Left forelimb (tissue), 1 donor: ENCODE results near the gene PRRT2.
"Not testable (repeated sequence)": the region's sequence is repeated elsewhere in the genome, so short reads cannot be mapped to it uniquely, and the experiment has no call there.

ENCODE experiments used
- DNase-seq: peaks from one replicate; pipeline ENCODE4 v3.0.0-alpha.2; 2018; ENCODE audit warnings: low spot score

The PRRT2 gene

GRCh38 chr16:29811896-29812665 lies at the start of gene PRRT2:
Gene PRRT2, plus strand, starts transcription at chr16:29812193. Its CDS starts 862 bp downstream, at chr16:29813055.
- DNase-seq, result peak; percentile 90

- no peak for DNase-seq
Observed at GRCh38 chr16:29763326-29763725, 48.7 kb upstream of the PRRT2 start.

- DNase-seq, result no peak
Observed at GRCh38 chr16:29765167-29766032, 46.6 kb upstream of the PRRT2 start.

GRCh38 chr16:29766571-29766970 lies 45.4 kb upstream of the PRRT2 start:
- DNase-seq, result no peak

GRCh38 chr16:29767062-29767461 lies 44.9 kb upstream of the PRRT2 start:
- no peak for DNase-seq

- no peak for DNase-seq
Observed at GRCh38 chr16:29769507-29769906, 42.5 kb upstream of the PRRT2 start.

GRCh38 chr16:29770250-29770929 lies 41.6 kb upstream of the PRRT2 start:
- DNase-seq, result no peak

GRCh38 chr16:29772330-29772729 lies 39.7 kb upstream of the PRRT2 start:
- not testable (repeated sequence) for DNase-seq

GRCh38 chr16:29774730-29775129 lies 37.3 kb upstream of the PRRT2 start:
- DNase-seq, result no peak

GRCh38 chr16:29775742-29776408 lies 36.1 kb upstream of the PRRT2 start:
- no peak for DNase-seq

GRCh38 chr16:29777576-29778350 lies 34.2 kb upstream of the PRRT2 start, which contains the start of gene ZG16:
Gene ZG16, plus strand, starts transcription at chr16:29778256. Its CDS starts 1,011 bp downstream, at chr16:29779267.
- no peak for DNase-seq

- DNase-seq, result no peak
Observed at GRCh38 chr16:29779474-29779873, 32.5 kb upstream of the PRRT2 start.

GRCh38 chr16:29783094-29783953 lies 28.7 kb upstream of the PRRT2 start:
- DNase-seq, result not testable (repeated sequence)

- DNase-seq, result no peak
Observed at GRCh38 chr16:29784157-29784556, 27.8 kb upstream of the PRRT2 start.

- peak; percentile 80 for DNase-seq
Observed at GRCh38 chr16:29784901-29785500, 27.0 kb upstream of the PRRT2 start.

GRCh38 chr16:29787155-29787554 lies 24.8 kb upstream of the PRRT2 start:
- not testable (repeated sequence) for DNase-seq

- DNase-seq, result no peak
Observed at GRCh38 chr16:29789775-29790182, 22.2 kb upstream of the PRRT2 start.

GRCh38 chr16:29790183-29790948 lies 21.6 kb upstream of the PRRT2 start, which contains the start of gene KIF22:
Gene KIF22, plus strand, starts transcription at chr16:29790751. Its CDS starts 9 bp downstream, at chr16:29790760.
- peak; percentile 100 for DNase-seq
